ENCODE data around the gene IQGAP3. TPM values are rescaled to one million over a fixed set of nuclear protein-coding genes. Genes with fewer than 3 reads are reported as not detected.

The IQGAP3 gene
- total and polyA plus RNA-seq, 2 donors (not counting 1 experiment from before 2014, with no cell fraction given), result 0.07 to 0.12 TPM

GRCh38 chr1:156537027-156537426 lies 35.3 kb downstream of the IQGAP3 start:
- H3K27ac Mint-ChIP-seq, result no peak overlapping the region
- H4K20me1 ChIP-seq (ENCODE audit: control insufficient read depth, insufficient read depth, low read length, poor library complexity, severe bottlenecking), result no peaks in the 10 kb centered on the region

More at GRCh38 chr1:156537027-156537426, 35.3 kb downstream of the IQGAP3 start:
- no peak overlapping the region for H3K4me2 ChIP-seq (replicated peaks; ENCODE audit: low read depth, low read length, poor library complexity, severe bottlenecking)
- no peaks in the 10 kb centered on the region for H3K27me3 ChIP-seq (replicated peaks in 1 of 4; ENCODE audit: control extremely low read depth in 1 of 4, control insufficient read depth in 3 of 4, insufficient read depth in 4 of 4, low read length in 3 of 4)
- CTCF ChIA-PET, result no interaction called here
- no peaks in the 10 kb centered on the region for H3K79me2 ChIP-seq (ENCODE audit: control insufficient read depth, insufficient read depth, low read length)
- POLR2A ChIA-PET, result no interaction called here
- WGBS (ENCODE audit: insufficient coverage), result 98% methylated on average over 7 of the region's 9 CpGs
- no peaks in the 10 kb centered on the region for H3K36me3 ChIP-seq (replicated peaks in 1 of 2; ENCODE audit: control extremely low read depth in 1 of 2, control insufficient read depth in 1 of 2, extremely low read depth in 1 of 2, insufficient read depth in 2 of 2, low read length in 1 of 2)
- ATAC-seq (ENCODE audit: low read depth), result no peak
- no peaks in the 10 kb centered on the region for H3K9me3 ChIP-seq (ENCODE audit: control extremely low read depth in 1 of 3, control insufficient read depth in 2 of 3, insufficient read depth in 1 of 3, low read length in 2 of 3)
- no peak overlapping the region for H2AFZ ChIP-seq (ENCODE audit: insufficient read depth, low read depth, low read length, poor library complexity, severe bottlenecking)
- intact Hi-C loops (cut with micrococcal nuclease), result no loop called here
- Mint-ChIP-seq H3K27me3 (no peaks in the 10 kb centered on the region), H3K9me3 (ENCODE audit: insufficient read depth) (no peaks in the 10 kb centered on the region), H3K4me1 (no peaks in the 10 kb centered on the region), H3K4me3 (no peak overlapping the region)
- no peak overlapping the region for H3K27ac ChIP-seq (ENCODE audit: low read length in 2 of 2)
- H3K9ac ChIP-seq (ENCODE audit: low read length), result no peak overlapping the region
- H3K4me1 ChIP-seq (ENCODE audit: control insufficient read depth in 2 of 2, insufficient read depth in 2 of 2, low read length in 2 of 2), result no peaks in the 10 kb centered on the region
- no peak for TF ChIP-seq CTCF (IDR thresholded peaks at IDR 0.05)
- TF ChIP-seq EZH2 (IDR thresholded peaks at IDR 0.05; ENCODE audit: borderline replicate concordance, insufficient read depth, low read depth, low read length, poor library complexity, severe bottlenecking), result no peak
- no peak overlapping the region for H3K4me3 ChIP-seq (ENCODE audit: control extremely low read depth in 1 of 5, extremely low read depth in 1 of 5, insufficient read depth in 1 of 5, low read depth in 2 of 5, low read length in 4 of 5)
- DNase-seq, result no peak
